Naive thymus-derived CD4-positive, alpha-beta T cell (primary cell): ENCODE measurements around the gene STK4. TPM values are rescaled to one million over a fixed set of nuclear protein-coding genes. Genes with fewer than 3 reads are reported as not detected.

Experiments used
- ATAC-seq: fragments of 150-1000 bp; cut with Tn5 transposase; 2 replicates; pipeline ENCODE4 v1.10.0; 2021; ENCODE audit warnings: mild to moderate bottlenecking, moderate library complexity
- CTCF ChIA-PET: fragments of 350-600 bp; sonication (Branson Sonifier 250); formaldehyde crosslinking; loops from one replicate; lab custom pipeline; 2021; ENCODE audit warnings: antibody characterized with exemption; lab: Charles Lee
- POLR2A ChIA-PET: fragments of 350-600 bp; sonication (Branson Sonifier 250); formaldehyde crosslinking; loops from one replicate; lab custom pipeline; 2021; ENCODE audit warnings: antibody characterized with exemption, inconsistent platforms; lab: Charles Lee
- DNase-seq, 9 donors: peaks; one replicate each; pipeline versions ENCODE4 v3.0.0 to v3.0.0-alpha.2; 2020 to 2022; ENCODE audit warnings: mixed read lengths in 1 of 9
- H3K27ac ChIP-seq: one replicate; pipeline ENCODE4 v1.7.0; 2013; ENCODE audit warnings: mild to moderate bottlenecking, low read depth, low read length, moderate library complexity
- H3K27me3 ChIP-seq, 2 donors: one replicate each; pipeline ENCODE4 v1.7.0; 2013; ENCODE audit warnings: low read length in 2 of 2, mild to moderate bottlenecking in 2 of 2, moderate library complexity in 2 of 2; ENCODE audit not compliant: control insufficient read depth in 2 of 2, insufficient read depth in 2 of 2
- H3K36me3 ChIP-seq, 3 experiments: 1 replicate in 2 of 3; 2 replicates in 1 of 3; pipeline ENCODE4 v1.7.0; 2013; ENCODE audit warnings: low read length in 3 of 3, mild to moderate bottlenecking in 3 of 3, moderate library complexity in 1 of 3; ENCODE audit not compliant: insufficient read depth in 3 of 3, control insufficient read depth in 2 of 3
- H3K4me1 ChIP-seq, 2 donors: one replicate each; pipeline ENCODE4 v1.7.0; 2013; ENCODE audit warnings: low read length in 2 of 2, mild to moderate bottlenecking in 2 of 2, moderate library complexity in 1 of 2; ENCODE audit not compliant: control insufficient read depth in 2 of 2, insufficient read depth in 2 of 2
- H3K4me3 ChIP-seq: 2 replicates; pipeline ENCODE4 v1.7.0; 2013; ENCODE audit warnings: mild to moderate bottlenecking, low read length
- H3K9me3 ChIP-seq, 3 experiments: 1 replicate in 2 of 3; 2 replicates in 1 of 3; pipeline ENCODE4 v1.7.0; 2013; ENCODE audit warnings: low read length in 3 of 3; ENCODE audit not compliant: control insufficient read depth in 2 of 3
- H3K27ac Mint-ChIP-seq, 9 donors: one replicate each; pipeline ENCODE4 v1.8.0; 2020 to 2022; ENCODE audit warnings: mixed read lengths in 9 of 9, mild to moderate bottlenecking in 8 of 9, moderate library complexity in 5 of 9, inconsistent platforms in 2 of 9
- H3K27me3 Mint-ChIP-seq, 5 donors: one replicate each; pipeline ENCODE4 v1.8.0; 2021 to 2022; ENCODE audit warnings: mixed read lengths in 5 of 5, mild to moderate bottlenecking in 1 of 5
- H3K36me3 Mint-ChIP-seq, 5 donors: one replicate each; pipeline ENCODE4 v1.8.0; 2020 to 2022; ENCODE audit warnings: mixed read lengths in 5 of 5, mild to moderate bottlenecking in 3 of 5, inconsistent platforms in 1 of 5
- H3K4me1 Mint-ChIP-seq, 7 donors: one replicate each; pipeline ENCODE4 v1.8.0; 2020 to 2022; ENCODE audit warnings: mixed read lengths in 7 of 7, mild to moderate bottlenecking in 3 of 7, inconsistent platforms in 1 of 7
- H3K4me3 Mint-ChIP-seq, 10 donors: one replicate each; pipeline ENCODE4 v1.8.0; 2020 to 2022; ENCODE audit warnings: mild to moderate bottlenecking in 10 of 10, mixed read lengths in 10 of 10, moderate library complexity in 6 of 10, inconsistent platforms in 2 of 10
- H3K9me3 Mint-ChIP-seq, 11 donors: one replicate each; pipeline ENCODE4 v1.8.0; 2020 to 2022; ENCODE audit warnings: mixed read lengths in 11 of 11, mild to moderate bottlenecking in 4 of 11, inconsistent platforms in 1 of 11, moderate library complexity in 1 of 11
- intact Hi-C, 2 donors: fragments of 100-400 bp; cut with micrococcal nuclease; formaldehyde crosslinking; loops; one replicate each; pipeline ENCODE4 v1.15.1; 2023
- polyA plus RNA-seq, 2 donors: library from polyadenylated mRNA; unstranded; fragments of 300-500 nt; fragmentation: Illumina TruSeq; gene quantifications; one replicate each; pipeline ENCODE4 v1.2.3, GENCODE V29; 2021
- total RNA-seq, 6 experiments: library from RNA in 5 of 6; stranded (reverse) in 5 of 6; gene quantifications; 1 replicate in 5 of 6; 2 replicates in 1 of 6; pipeline ENCODE4 v1.2.3 and lab custom pipeline; 2021 to 2026

The STK4 gene
- total and polyA plus RNA-seq, 7 experiments from 2014 or later = 175 to 383 (median 247) TPM

- H3K4me1 ChIP-seq = peaks cover 35 to 54% of the 10 kb centered on the region in 2 donors
- H3K27me3 ChIP-seq = no peaks in the 10 kb centered on the region
- H3K27ac ChIP-seq = peak overlapping the region; percentile 37
- intact Hi-C loops = no loop called here
- no peak for ATAC-seq
- ChIA-PET CTCF (interaction anchor here (0.6 to 1.8 kb wide), 3 partner anchors 11 to 49 kb away, joined by 3 to 7 read pairs (median 4); no protein-coding TSS in a partner anchor), POLR2A (interaction anchor here (0.7 kb wide), 1 partner anchor 9 kb away, joined by 3 read pairs; no protein-coding TSS in a partner anchor)
- H3K9me3 ChIP-seq = no peaks in the 10 kb centered on the region
- DNase-seq = no peak
- H3K4me3 ChIP-seq = no peak overlapping the region
- H3K36me3 ChIP-seq = peaks cover 11 to 58% (median 16%) of the 10 kb centered on the region in 3 experiments
- no peaks in the 10 kb centered on the region for H3K27me3 Mint-ChIP-seq
- no peaks in the 10 kb centered on the region for H3K9me3 Mint-ChIP-seq
- H3K4me1 Mint-ChIP-seq = peaks cover 50 to 94% (median 89%) of the 10 kb centered on the region in 7 donors
- peaks cover 15 to 44% (median 25%) of the 10 kb centered on the region in 5 donors for H3K36me3 Mint-ChIP-seq
- H3K4me3 Mint-ChIP-seq = peak overlapping the region in 7 of 10 donors; percentile 2 to 61 (median 21)
- peak overlapping the region; percentile 27 to 86 (median 63) for H3K27ac Mint-ChIP-seq
These were observed 88.7 kb downstream of the STK4 start for GRCh38 chr20:45055056-45055455.

- CTCF ChIA-PET = no interaction called here
- Mint-ChIP-seq H3K4me3 (peak overlapping the region in 1 of 10 donors; percentile 18), H3K4me1 (peaks cover 46 to 96% (median 91%) of the 10 kb centered on the region in 7 donors), H3K27me3 (no peaks in the 10 kb centered on the region), H3K36me3 (peaks cover 19 to 44% (median 25%) of the 10 kb centered on the region in 5 donors), H3K27ac (peak overlapping the region in 7 of 9 donors; percentile 17 to 78 (median 48)), H3K9me3 (no peaks in the 10 kb centered on the region)
- Histone ChIP-seq H3K9me3 (no peaks in the 10 kb centered on the region), H3K27me3 (no peaks in the 10 kb centered on the region), H3K4me3 (no peak overlapping the region), H3K4me1 (peaks cover 23 to 39% of the 10 kb centered on the region in 2 donors), H3K36me3 (peaks cover 16 to 66% (median 22%) of the 10 kb centered on the region in 3 experiments), H3K27ac (no peak overlapping the region)
- intact Hi-C loops = loop anchor here in 1 of 2 donors (1.0 kb wide), 1 partner anchor 7 kb away; no protein-coding TSS in a partner anchor
- POLR2A ChIA-PET = no interaction called here
- no peak for ATAC-seq
- DNase-seq = no peak
These were observed 90.3 kb downstream of the STK4 start for GRCh38 chr20:45056473-45057173.

- DNase-seq = no peak
- no peaks in the 10 kb centered on the region for H3K9me3 Mint-ChIP-seq
- Histone ChIP-seq H3K27ac (no peak overlapping the region), H3K36me3 (peaks cover 13 to 63% (median 20%) of the 10 kb centered on the region in 3 experiments), H3K4me1 (peaks cover 12 to 22% of the 10 kb centered on the region in 2 donors), H3K9me3 (no peaks in the 10 kb centered on the region), H3K27me3 (no peaks in the 10 kb centered on the region), H3K4me3 (no peak overlapping the region)
- intact Hi-C loops = loop anchor here in 1 of 2 donors (2.0 kb wide), 1 partner anchor 14 kb away; no protein-coding TSS in a partner anchor
- POLR2A ChIA-PET = no interaction called here
- CTCF ChIA-PET = interaction anchor here (0.9 to 1.1 kb wide), 2 partner anchors 11 to 37 kb away, joined by 3 to 4 read pairs; no protein-coding TSS in a partner anchor
- ATAC-seq = no peak
- peaks cover 33 to 90% (median 84%) of the 10 kb centered on the region in 7 donors for H3K4me1 Mint-ChIP-seq
- no peaks in the 10 kb centered on the region for H3K27me3 Mint-ChIP-seq
- peak overlapping the region in 7 of 9 donors; percentile 26 to 77 (median 56) for H3K27ac Mint-ChIP-seq
- H3K36me3 Mint-ChIP-seq = peaks cover 17 to 44% (median 31%) of the 10 kb centered on the region in 5 donors
- H3K4me3 Mint-ChIP-seq = no peak overlapping the region
These were observed 92.0 kb downstream of the STK4 start for GRCh38 chr20:45058168-45058850.

GRCh38 chr20:45059022-45059728 lies 92.9 kb downstream of the STK4 start:
- H3K36me3 Mint-ChIP-seq = peaks cover 19 to 40% (median 31%) of the 10 kb centered on the region in 5 donors
- no peak for DNase-seq
- ATAC-seq = no peak
- ChIA-PET POLR2A (interaction anchor here (1.7 kb wide), 1 partner anchor 62 kb away, joined by 6 read pairs; no protein-coding TSS in a partner anchor), CTCF (interaction anchor here (0.9 to 1.2 kb wide), 3 partner anchors 11 to 36 kb away, joined by 3 to 5 read pairs (median 4); no protein-coding TSS in a partner anchor)
- Histone ChIP-seq H3K27me3 (no peaks in the 10 kb centered on the region), H3K4me3 (no peak overlapping the region), H3K4me1 (peaks cover 10 to 17% of the 10 kb centered on the region in 2 donors), H3K36me3 (peaks cover 11 to 54% (median 12%) of the 10 kb centered on the region in 3 experiments), H3K9me3 (no peaks in the 10 kb centered on the region), H3K27ac (no peak overlapping the region)
- H3K4me3 Mint-ChIP-seq = peak overlapping the region in 4 of 10 donors; percentile 2 to 46 (median 16)
- peaks cover 33 to 90% (median 83%) of the 10 kb centered on the region in 7 donors for H3K4me1 Mint-ChIP-seq
- intact Hi-C loops = loop anchor here in 1 of 2 donors (2.0 kb wide), 1 partner anchor 14 kb away; no protein-coding TSS in a partner anchor
- peak overlapping the region in 8 of 9 donors; percentile 26 to 77 (median 50) for H3K27ac Mint-ChIP-seq
- H3K27me3 Mint-ChIP-seq = no peaks in the 10 kb centered on the region
- no peaks in the 10 kb centered on the region for H3K9me3 Mint-ChIP-seq

GRCh38 chr20:45060294-45060693 lies 94.0 kb downstream of the STK4 start:
- Mint-ChIP-seq H3K36me3 (peaks cover 14 to 40% (median 25%) of the 10 kb centered on the region in 5 donors), H3K9me3 (no peaks in the 10 kb centered on the region), H3K4me3 (peak overlapping the region in 2 of 10 donors; percentile 10 to 39), H3K27me3 (no peaks in the 10 kb centered on the region), H3K27ac (peak overlapping the region in 8 of 9 donors; percentile 9 to 85 (median 64)), H3K4me1 (peaks cover 36 to 91% (median 83%) of the 10 kb centered on the region in 7 donors)
- ChIA-PET POLR2A (interaction anchor here (1.7 kb wide), 1 partner anchor 64 kb away, joined by 6 read pairs; no protein-coding TSS in a partner anchor), CTCF (interaction anchor here (1.2 kb wide), 1 partner anchor 16 kb away, joined by 5 read pairs; no protein-coding TSS in a partner anchor)
- ATAC-seq = no peak
- H3K27me3 ChIP-seq = no peaks in the 10 kb centered on the region
- DNase-seq = no peak
- no peak overlapping the region for H3K27ac ChIP-seq
- intact Hi-C loops = no loop called here
- H3K4me1 ChIP-seq = peaks cover 18% of the 10 kb centered on the region in 2 donors
- H3K9me3 ChIP-seq = no peaks in the 10 kb centered on the region
- H3K36me3 ChIP-seq = peaks cover 11 to 49% (median 12%) of the 10 kb centered on the region in 3 experiments
- H3K4me3 ChIP-seq = no peak overlapping the region
